ENCODE data around the gene CFAP58.

Gene CFAP58

GRCh38 chr10:104321725-104322415, 31.8 kb upstream of the CFAP58 start:
- no peak for DNase-seq (ENCODE audit: low read depth)

GRCh38 chr10:104322416-104322782, 31.2 kb upstream of the CFAP58 start:
- DNase-seq (ENCODE audit: low read depth) = no peak

GRCh38 chr10:104323085-104323484, 30.5 kb upstream of the CFAP58 start:
- DNase-seq (ENCODE audit: low read depth) = no peak

GRCh38 chr10:104323760-104324201, 29.9 kb upstream of the CFAP58 start:
- DNase-seq (ENCODE audit: low read depth) = no peak

GRCh38 chr10:104324221-104324686, 29.4 kb upstream of the CFAP58 start:
- no peak for DNase-seq (ENCODE audit: low read depth)

DNA sequence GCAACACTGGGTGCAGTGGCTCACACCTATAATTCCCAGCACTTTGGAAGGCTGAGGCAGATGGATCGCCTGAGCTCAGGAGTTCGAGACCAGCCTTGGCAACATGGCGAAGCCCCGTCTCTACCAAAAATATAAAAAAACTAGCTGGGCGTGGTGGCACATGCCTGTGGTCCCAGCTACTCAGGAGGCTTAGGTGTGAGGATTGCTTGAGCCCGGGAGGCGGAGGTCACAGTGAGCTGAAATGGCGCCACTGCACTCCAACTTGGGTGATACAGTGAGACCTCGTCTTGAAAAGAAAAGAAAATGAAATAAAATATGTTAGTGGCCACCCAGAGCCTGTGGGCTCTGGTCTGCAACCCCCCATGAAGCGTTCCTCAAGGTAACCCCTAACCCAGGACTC, 28.7 kb upstream of the CFAP58 start:
- DNase-seq (ENCODE audit: low read depth) = no peak

GRCh38 chr10:104325436-104326435, 27.9 kb upstream of the CFAP58 start:
- DNase-seq (ENCODE audit: low read depth) = no peak

DNA sequence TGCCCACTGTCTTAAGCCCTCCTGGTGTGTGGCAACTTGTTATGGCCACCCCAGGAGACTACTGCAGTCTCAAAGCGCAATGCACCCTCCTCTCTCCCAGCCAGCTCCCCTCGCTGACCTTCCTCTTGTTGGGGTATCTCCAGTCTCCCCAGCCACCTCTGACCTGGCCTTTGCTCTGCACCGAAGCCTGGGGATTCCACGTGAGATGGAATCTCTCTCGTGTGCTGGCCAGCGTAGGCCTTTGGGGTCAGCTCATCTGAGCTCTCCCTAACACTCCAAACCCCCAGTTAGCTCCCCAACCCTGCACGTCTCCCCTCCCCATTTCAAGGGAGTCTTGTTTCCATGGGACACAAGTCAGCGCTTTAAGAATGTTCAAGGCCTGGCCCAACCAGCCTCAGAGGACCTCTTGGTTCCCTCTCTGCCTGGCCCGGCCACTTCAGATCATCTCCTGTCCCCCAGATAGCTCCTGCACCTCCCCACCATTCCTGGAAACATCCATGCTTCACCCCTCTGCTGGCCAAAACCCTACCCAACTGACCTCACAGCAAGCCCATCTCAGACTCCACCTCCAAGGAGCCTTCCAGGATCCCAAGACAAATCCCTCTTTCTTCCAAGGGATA, 26.5 kb upstream of the CFAP58 start:
- DNase-seq (ENCODE audit: low read depth) = no peak

DNA sequence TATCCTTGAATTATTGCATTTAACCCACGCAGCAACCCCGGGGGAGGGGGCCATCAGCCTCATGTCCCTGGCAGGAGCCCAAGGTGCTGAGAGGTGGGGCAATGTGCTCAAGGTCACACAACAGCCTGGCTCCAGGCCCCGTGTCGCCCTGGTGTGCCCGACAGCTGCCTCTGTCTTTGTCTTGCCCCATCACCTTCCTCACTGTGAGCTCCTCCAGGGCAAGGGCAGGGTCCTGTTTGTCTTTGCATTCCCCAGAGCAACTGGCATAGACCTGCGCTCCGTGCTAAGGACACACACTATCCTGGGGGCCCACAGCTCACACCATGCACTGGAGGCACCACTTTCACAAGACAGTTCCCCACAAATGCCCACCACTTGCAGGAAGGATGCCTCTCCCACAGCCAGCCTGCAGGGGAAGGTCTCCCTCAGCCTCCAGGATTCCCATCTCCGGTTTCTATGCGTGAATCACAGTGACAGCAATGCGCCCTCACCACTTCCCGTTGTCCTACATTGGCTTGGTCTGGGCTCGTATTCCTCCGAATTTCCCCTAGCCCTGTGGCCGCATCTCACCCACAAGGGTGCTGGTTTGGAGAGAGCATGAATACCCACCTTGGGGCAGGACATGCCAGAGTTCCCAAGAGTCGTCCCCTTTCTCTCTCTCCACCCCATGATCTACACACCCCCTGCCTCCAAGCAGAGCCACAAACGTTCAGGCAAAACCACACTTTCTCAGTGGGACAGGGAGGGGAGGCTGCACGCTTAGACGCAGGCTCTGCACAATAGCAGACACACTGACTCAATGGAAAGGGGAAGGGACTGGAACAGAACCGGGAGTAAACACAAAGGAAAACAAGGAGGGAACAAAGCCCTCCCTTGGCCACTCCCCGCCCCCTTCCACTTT, 25.6 kb upstream of the CFAP58 start:
- no peak for DNase-seq (ENCODE audit: low read depth)

- DNase-seq (ENCODE audit: low read depth) = no peak
Observed at GRCh38 chr10:104328646-104328895, 25.1 kb upstream of the CFAP58 start.

DNA sequence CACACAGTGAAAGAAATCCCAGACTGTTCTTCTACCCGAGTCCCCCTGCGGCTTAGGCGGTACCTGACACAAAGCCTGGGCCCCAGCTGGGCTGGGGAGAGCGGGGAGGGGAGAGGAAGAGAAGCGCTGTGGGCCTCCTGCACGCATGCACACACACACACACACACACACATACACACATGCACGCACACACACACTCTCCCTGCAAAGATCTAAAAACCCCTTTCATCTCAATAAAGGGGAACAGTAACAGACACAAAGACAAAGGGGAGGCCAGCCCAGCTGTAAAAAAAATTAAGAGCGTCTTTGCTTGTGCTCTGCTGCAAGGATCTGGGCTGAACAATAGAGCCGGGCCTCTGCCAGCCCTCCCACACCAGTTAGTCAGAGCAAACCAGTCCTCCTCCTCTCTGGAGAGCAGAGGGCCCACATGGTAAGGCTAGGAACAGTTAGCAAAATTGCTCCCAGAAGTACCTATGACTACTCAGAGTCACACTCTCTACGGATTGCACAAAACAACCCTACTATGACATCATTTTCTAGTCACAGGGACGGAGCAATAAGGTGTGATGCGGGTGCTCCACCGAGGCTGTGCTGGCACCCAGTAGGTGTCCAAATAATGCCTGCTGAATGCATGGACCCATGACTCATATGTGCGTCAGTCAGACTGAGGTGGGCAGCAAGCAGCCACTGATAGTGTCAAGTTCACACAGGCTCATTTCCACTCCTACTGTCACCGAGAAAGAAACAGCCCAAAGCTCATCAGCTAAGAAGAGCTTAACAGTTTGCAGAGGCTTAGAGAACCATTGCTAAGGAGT, 24.5 kb upstream of the CFAP58 start:
- DNase-seq (ENCODE audit: low read depth) = peak; percentile 83

GRCh38 chr10:104329735-104330134, 23.9 kb upstream of the CFAP58 start:
- DNase-seq (ENCODE audit: low read depth) = no peak

- peak; percentile 94 for DNase-seq (ENCODE audit: low read depth)
Observed at GRCh38 chr10:104330168-104331110, 23.2 kb upstream of the CFAP58 start.

DNA sequence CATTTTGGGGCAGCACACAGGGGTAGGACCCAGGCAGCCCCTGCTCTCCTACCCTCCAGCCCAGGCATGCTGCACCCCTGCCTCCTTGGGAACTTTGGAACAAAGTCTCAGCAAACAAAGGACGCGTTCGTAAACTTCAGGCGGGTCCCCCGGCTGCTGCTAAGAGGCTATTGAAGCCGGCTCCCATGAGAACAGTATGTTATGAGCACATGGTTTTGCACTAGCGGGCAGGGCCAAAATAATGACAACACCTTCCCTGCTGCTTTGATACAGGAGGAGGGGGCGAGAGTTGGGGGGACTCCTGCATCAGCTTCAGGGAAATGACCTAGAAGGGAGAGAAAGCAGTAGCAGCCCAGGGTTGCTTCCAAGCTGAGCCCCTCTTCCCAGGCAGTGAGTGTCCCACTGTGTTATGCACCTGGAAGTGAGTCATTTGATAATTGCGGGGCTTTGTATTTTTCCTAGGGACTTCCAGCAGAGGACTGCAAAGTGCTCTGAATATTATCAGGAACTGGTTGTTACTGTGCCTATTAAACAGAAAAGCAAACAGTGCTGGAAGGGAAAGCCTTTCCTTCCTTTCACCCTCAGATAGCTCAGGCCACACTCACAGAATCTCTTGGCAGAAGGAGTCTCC, 22.3 kb upstream of the CFAP58 start:
- DNase-seq (ENCODE audit: low read depth) = no peak

- no peak for DNase-seq (ENCODE audit: low read depth)
Observed at GRCh38 chr10:104332243-104333031, 21.2 kb upstream of the CFAP58 start.

GRCh38 chr10:104333032-104333727, 20.5 kb upstream of the CFAP58 start:
- no peak for DNase-seq (ENCODE audit: low read depth)

DNA sequence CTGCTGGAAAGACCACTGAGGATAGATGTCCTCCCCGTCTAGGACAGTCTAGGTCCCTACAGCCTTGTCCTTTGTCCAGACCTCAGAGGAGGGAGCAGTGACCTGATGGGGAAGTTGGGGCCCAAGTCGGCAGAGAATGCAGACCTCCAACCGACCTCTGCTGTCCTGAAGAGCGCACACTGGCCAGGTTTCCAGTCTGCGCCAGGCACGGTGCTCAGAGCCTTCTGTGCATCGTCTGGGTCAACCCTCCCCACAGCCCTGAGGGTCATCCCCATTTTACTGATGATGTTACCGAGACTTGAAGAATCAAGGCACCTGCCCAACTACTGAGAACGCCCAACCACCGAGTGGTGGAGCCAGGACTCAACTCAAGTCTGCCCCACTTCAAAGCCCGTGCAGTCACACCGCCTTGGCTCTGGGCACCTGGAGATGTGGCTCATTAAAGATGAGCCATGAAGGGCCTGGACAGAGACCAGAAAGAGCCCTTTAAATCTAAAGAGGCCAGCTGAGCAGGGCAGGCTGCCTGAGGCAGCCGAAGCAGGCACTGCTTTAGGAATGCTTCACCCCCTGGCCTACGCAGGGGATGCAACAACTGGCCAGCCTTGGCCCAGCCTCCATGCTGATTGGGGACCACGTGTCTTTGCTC, 19.8 kb upstream of the CFAP58 start:
- DNase-seq (ENCODE audit: low read depth) = no peak

Measured in fibroblast of the conjunctiva (primary cell).